ENCODE data around the gene LINC00237.

Gene LINC00237

GRCh38 chr20:21092806-21093205 lies 13.4 kb downstream of the LINC00237 start:
- no peak for DNase-seq

GRCh38 chr20:21090721-21091120 lies 15.4 kb downstream of the LINC00237 start:
- no peak for DNase-seq

- DNase-seq = no peak
These were observed 16.0 kb downstream of the LINC00237 start for GRCh38 chr20:21090111-21090618.

- DNase-seq = no peak
These were observed 16.8 kb downstream of the LINC00237 start for GRCh38 chr20:21089391-21089790.

GRCh38 chr20:21087862-21088540 lies 18.2 kb downstream of the LINC00237 start:
- DNase-seq = no peak

- DNase-seq = no peak
These were observed 22.3 kb downstream of the LINC00237 start for GRCh38 chr20:21083825-21084325.

- no peak for DNase-seq
These were observed 23.6 kb downstream of the LINC00237 start for GRCh38 chr20:21082584-21082983.

- no peak for DNase-seq
These were observed 28.3 kb downstream of the LINC00237 start for GRCh38 chr20:21077809-21078345.

GRCh38 chr20:21076073-21076472 lies 30.1 kb downstream of the LINC00237 start:
- DNase-seq = no peak

- DNase-seq = no peak
These were observed 30.7 kb downstream of the LINC00237 start for GRCh38 chr20:21075471-21075870.

- no peak for DNase-seq
These were observed 31.4 kb downstream of the LINC00237 start for GRCh38 chr20:21074605-21075336.

- DNase-seq = no peak
These were observed 38.9 kb downstream of the LINC00237 start for GRCh38 chr20:21067255-21067654.

- no peak for DNase-seq
These were observed 41.2 kb downstream of the LINC00237 start for GRCh38 chr20:21064924-21065323.

GRCh38 chr20:21063276-21063675 lies 42.9 kb downstream of the LINC00237 start:
- no peak for DNase-seq

GRCh38 chr20:21053002-21053762 lies 53.0 kb downstream of the LINC00237 start:
- no peak for DNase-seq

- no peak for DNase-seq
These were observed 53.5 kb downstream of the LINC00237 start for GRCh38 chr20:21052686-21053001.

- DNase-seq = no peak
These were observed 53.9 kb downstream of the LINC00237 start for GRCh38 chr20:21052241-21052640.

- no peak for DNase-seq
These were observed 55.4 kb downstream of the LINC00237 start for GRCh38 chr20:21050710-21051109.

GRCh38 chr20:21049305-21049828 lies 56.8 kb downstream of the LINC00237 start:
- DNase-seq = no peak

- peak; percentile 53 for DNase-seq
These were observed 57.3 kb downstream of the LINC00237 start for GRCh38 chr20:21048841-21049273.

GRCh38 chr20:21047981-21048380 lies 58.2 kb downstream of the LINC00237 start:
- no peak for DNase-seq

GRCh38 chr20:21046413-21047070 lies 59.6 kb downstream of the LINC00237 start:
- DNase-seq = no peak
